Neural cell (in vitro differentiated cells): ENCODE data around the gene GGTLC1.

Source experiments
- EZH2 ChIP-seq: fragments of 200-600, 300-800 bp; shearing (Covaris generic), sonication (generic); IDR thresholded peaks from 2 replicates; pipeline ENCODE4 v1.6.1; 2014; ENCODE audit warnings: antibody characterized with exemption, low read length, borderline replicate concordance, mild to moderate bottlenecking; ENCODE audit not compliant: insufficient read depth, poor library complexity, severe bottlenecking
- MXI1 ChIP-seq: fragments of 450-650 bp; conservative IDR thresholded peaks from 2 replicates; pipeline ENCODE4 v1.6.1; 2014; ENCODE audit warnings: antibody characterized with exemption, mild to moderate bottlenecking; ENCODE audit not compliant: poor library complexity, severe bottlenecking
- RAD21 ChIP-seq: fragments of 450-650 bp; conservative IDR thresholded peaks from 2 replicates; pipeline ENCODE4 v1.6.1; 2014; ENCODE audit warnings: antibody characterized with exemption, mild to moderate bottlenecking, moderate library complexity
- SMC3 ChIP-seq: fragments of 450-650 bp; conservative IDR thresholded peaks from 2 replicates; pipeline ENCODE4 v1.6.1; 2014; ENCODE audit warnings: antibody characterized with exemption, mild to moderate bottlenecking, moderate library complexity; ENCODE audit not compliant: poor library complexity
- TAF1 ChIP-seq: IDR thresholded peaks from 2 replicates; pipeline ENCODE4 v1.6.1; 2012; ENCODE audit warnings: low read depth
- TF ChIP-seq, protein P1 (sequence below): fragments of 450-650 bp; IDR thresholded peaks from 2 replicates; pipeline ENCODE4 v1.5.1; 2014; ENCODE audit warnings: antibody characterized with exemption, mild to moderate bottlenecking, moderate library complexity; ENCODE audit not compliant: poor library complexity, severe bottlenecking

DNA sequence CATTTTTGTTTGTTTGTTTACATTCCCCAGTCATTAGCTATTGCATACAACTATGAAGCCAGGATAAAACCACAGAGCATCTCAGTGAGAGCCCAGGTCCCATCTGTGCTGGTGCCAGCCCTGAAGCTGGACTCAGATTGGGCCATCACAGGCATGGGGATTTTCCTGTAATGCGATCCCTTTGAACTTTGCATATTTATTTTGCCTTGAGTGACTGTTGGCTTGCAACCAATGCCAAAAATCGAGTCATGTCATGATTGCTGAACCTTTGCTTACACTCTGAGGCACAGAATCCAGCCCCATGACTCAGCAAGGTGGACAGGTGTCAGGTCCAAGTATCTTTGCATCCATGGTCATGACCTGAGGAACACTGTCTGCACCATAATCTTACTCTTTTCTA is 46.2 kb upstream of the GGTLC1 start:
- TF ChIP-seq, protein P1, sequence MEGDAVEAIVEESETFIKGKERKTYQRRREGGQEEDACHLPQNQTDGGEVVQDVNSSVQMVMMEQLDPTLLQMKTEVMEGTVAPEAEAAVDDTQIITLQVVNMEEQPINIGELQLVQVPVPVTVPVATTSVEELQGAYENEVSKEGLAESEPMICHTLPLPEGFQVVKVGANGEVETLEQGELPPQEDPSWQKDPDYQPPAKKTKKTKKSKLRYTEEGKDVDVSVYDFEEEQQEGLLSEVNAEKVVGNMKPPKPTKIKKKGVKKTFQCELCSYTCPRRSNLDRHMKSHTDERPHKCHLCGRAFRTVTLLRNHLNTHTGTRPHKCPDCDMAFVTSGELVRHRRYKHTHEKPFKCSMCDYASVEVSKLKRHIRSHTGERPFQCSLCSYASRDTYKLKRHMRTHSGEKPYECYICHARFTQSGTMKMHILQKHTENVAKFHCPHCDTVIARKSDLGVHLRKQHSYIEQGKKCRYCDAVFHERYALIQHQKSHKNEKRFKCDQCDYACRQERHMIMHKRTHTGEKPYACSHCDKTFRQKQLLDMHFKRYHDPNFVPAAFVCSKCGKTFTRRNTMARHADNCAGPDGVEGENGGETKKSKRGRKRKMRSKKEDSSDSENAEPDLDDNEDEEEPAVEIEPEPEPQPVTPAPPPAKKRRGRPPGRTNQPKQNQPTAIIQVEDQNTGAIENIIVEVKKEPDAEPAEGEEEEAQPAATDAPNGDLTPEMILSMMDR, result no peak
- no peak for TF ChIP-seq EZH2
- no peak for TF ChIP-seq SMC3
- no peak for TF ChIP-seq TAF1
- TF ChIP-seq RAD21, result no peak
- no peak for TF ChIP-seq MXI1
